Measurements from ENCODE around the gene IRS2.

The IRS2 gene

GRCh38 chr13:109706015-109706715 lies 80.2 kb downstream of the IRS2 start:
- no peak for DNase-seq (ENCODE audit: low read depth in 3 of 3)

GRCh38 chr13:109704771-109705635 lies 81.4 kb downstream of the IRS2 start:
- no peak for DNase-seq (ENCODE audit: low read depth in 3 of 3)

GRCh38 chr13:109703250-109703649 lies 83.1 kb downstream of the IRS2 start:
- DNase-seq (ENCODE audit: low read depth in 3 of 3), result no peak
